HL-60/S4 (cell line): ENCODE results near the gene CYP2C19.
"Not testable (repeated sequence)": the region's sequence is repeated elsewhere in the genome, so short reads cannot be mapped to it uniquely, and the experiment has no call there.

Experiments used
- in situ Hi-C: fragments of 300-500 bp; cut with MboI; formaldehyde crosslinking; loops from 2 replicates; pipeline ENCODE4 v1.14.3; 2022; ENCODE audit warnings: low sequenced_read_pairs

The CYP2C19 gene

DNA sequence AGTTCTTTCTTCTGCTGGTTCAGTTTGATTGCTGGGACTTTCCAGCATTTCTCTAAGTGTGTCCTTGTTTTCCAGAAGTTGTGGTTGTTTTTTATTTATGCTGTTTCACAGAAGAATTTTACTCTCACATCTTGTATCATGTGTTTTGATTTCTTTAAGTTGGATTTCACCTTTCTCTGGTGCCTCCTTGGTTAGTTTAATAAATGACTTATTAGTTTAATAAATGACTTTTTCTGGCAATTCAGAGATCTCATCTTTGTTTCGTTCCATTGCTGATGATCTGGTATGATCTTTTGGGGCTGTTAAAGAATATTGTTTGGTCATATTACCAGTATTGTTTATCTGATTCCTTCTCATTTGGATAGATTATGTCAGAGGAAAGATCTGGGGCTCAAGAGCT, 116.2 kb downstream of the CYP2C19 start:
- in situ Hi-C loops: no loop called here

DNA sequence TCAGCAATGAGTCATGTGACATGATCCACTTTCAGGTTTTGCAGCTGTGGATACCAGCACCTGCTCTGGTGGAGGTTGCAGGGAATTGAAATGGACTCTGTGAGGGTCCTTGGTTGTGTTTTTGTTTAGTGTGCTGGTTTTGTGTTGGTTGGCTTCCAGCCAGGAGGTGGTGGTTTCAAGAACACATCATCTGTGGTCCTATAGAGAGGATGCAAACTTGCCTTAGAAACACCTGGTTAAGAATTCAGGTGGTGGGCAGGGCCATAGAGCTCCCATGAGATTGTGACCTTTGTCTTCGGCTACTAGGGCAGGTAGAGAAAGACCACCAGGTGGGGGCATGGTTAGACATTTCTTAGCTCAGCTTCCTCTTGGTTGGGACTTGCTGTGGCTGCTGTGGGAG, 116.7 kb downstream of the CYP2C19 start:
- in situ Hi-C loops: no loop called here

DNA sequence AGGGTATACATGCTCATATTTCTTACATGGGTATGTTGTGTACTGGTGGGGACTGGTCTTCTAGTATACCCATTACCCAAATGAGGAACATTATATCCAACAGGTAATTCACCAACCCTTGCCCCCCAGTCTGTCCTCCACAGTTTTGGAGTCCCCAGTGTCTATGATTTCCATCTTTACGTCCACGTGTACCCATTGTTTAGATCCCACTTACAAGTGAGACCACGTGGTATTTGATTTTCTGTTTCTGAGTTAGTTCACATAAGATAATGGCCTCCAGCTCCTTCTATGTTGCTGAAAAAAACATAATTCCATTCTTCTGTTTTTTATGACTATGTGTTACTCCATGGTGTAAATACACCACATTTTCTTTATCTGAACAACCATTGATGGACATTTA, 126.6 kb downstream of the CYP2C19 start:
- in situ Hi-C loops: no loop called here

DNA sequence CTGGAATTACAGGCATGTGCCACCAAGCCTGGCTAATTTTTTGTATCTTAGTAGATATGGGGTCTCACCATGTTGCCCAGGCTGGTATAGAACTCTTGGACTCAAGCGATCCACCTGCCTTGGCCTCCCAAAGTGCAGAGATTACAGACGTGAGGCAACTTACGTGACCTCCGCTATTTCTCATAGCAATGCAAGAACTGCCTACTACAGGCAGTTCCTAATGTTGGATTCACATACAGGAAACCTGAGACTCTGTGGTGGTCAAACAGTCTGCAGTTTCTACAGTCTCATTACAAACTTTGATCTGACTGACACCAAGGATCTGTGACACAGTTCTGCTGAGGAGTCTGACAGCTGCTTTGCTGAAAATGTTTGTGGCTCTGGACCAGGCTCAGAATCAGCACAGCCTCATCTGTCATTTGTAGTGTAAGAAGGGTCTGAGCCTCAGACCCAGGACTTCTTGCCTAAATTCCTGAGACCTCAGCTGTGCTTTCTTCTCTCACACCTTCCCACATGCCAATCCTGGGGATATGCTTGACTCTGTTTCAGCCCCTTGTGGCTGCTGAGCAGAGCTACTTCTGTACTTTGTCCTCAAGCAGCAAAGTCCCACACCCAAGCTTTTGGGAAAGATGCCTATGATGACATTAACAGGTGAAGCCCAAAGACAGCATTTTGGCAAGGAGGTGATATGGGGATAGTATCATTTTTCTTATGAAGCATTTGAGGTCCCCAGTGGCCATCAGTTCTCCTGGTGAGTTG, 128.0 kb downstream of the CYP2C19 start:
- in situ Hi-C loops: no loop called here

DNA sequence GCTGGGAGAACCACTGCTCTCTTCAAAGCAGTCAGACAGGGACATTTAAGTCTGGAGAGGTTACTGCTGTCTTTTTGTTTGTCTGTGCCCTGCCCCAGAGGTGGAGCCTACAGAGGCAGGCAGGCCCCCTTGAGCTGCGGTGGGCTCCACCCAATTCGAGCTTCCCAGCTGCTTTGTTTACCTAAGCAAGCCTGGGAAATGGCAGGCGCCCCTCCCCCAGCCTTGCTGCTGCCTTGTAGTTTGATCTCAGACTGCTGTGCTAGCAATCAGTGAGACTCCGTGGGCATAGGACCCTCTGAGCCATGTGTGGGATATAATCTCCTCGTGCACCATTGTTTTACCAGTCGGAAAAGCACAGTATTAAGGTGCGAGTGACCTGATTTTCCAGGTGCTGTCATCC, 135.9 kb downstream of the CYP2C19 start:
- in situ Hi-C loops: not testable (repeated sequence)

DNA sequence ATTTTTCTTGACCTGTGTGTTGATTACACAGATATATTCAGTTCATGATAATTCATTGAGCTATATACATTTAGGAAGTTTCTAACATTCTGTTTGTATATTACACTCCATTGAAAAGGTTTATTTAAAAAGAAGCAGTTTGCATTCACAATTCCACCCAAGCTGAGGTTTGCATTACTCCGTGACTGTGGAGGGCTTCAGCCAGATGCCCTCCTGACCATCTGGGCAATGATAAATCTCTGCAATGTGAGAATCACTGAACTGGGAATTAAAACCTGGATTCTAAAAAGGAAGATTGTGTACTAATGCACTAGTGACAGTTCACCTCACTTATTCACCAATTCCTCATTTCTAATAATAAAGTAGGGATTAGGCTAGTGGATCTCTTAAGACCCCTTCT, 139.6 kb downstream of the CYP2C19 start:
- in situ Hi-C loops: no loop called here

DNA sequence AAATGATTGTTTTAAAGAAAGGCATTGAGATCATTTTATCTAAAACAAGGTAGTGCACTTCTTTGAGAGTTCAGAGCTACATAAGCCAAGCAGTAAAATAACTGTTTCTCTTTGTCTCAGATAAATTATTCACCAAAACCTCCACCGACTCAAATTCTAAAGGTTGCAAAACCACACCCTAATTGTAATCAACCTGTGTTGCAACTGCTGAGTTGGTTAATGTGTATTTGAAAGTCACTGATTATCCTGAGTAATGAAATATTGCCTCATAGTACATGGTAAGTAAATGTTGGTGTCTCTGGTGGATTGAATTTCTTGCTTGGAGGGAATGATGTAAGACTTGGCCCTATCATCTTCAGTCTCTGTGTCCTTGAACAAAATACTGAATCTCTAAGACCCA, 140.1 kb downstream of the CYP2C19 start:
- in situ Hi-C loops: no loop called here
